HG03558 (cell line): ENCODE data around the gene PCNP.
"Not testable (repeated sequence)": the region's sequence is repeated elsewhere in the genome, so short reads cannot be mapped to it uniquely, and the experiment has no call there.

Experiments used
- ATAC-seq: cut with Tn5 transposase; IDR thresholded peaks from one replicate; pipeline ENCODE4 v1.9.1; 2021; ENCODE audit warnings: moderate number of reproducible peaks; ENCODE audit not compliant: unreplicated experiment; ENCODE audit errors: extremely low read depth

PCNP gene

GRCh38 chr3:101573449-101574387 is at the start of gene PCNP:
PCNP (plus strand) TSS chr3:101574180; CDS start chr3:101574216, 36 bp downstream.
- peak; percentile 70 for ATAC-seq

GRCh38 chr3:101527441-101527840 is 46.5 kb upstream of the PCNP start:
- no peak for ATAC-seq

GRCh38 chr3:101527906-101528305 is 46.1 kb upstream of the PCNP start:
- ATAC-seq, result no peak

GRCh38 chr3:101529816-101530685 is 43.9 kb upstream of the PCNP start:
- no peak for ATAC-seq

GRCh38 chr3:101530686-101531047 is 43.3 kb upstream of the PCNP start:
- no peak for ATAC-seq

- no peak for ATAC-seq
These were observed 42.4 kb upstream of the PCNP start for GRCh38 chr3:101531473-101532086.

GRCh38 chr3:101532783-101533602 is 41.0 kb upstream of the PCNP start:
- ATAC-seq, result no peak

GRCh38 chr3:101533603-101533968 is 40.4 kb upstream of the PCNP start:
- no peak for ATAC-seq

- no peak for ATAC-seq
These were observed 38.8 kb upstream of the PCNP start for GRCh38 chr3:101535221-101535620.

- ATAC-seq, result no peak
These were observed 37.7 kb upstream of the PCNP start for GRCh38 chr3:101536266-101536665.

GRCh38 chr3:101536955-101537354 is 37.0 kb upstream of the PCNP start:
- ATAC-seq, result not testable (repeated sequence)

- no peak for ATAC-seq
These were observed 31.0 kb upstream of the PCNP start for GRCh38 chr3:101542957-101543356.

- ATAC-seq, result no peak
These were observed 29.7 kb upstream of the PCNP start for GRCh38 chr3:101544161-101544850.

GRCh38 chr3:101548527-101549105 is 25.4 kb upstream of the PCNP start:
- no peak for ATAC-seq

GRCh38 chr3:101549473-101549872 is 24.5 kb upstream of the PCNP start:
- ATAC-seq, result no peak

GRCh38 chr3:101551359-101552081 is 22.5 kb upstream of the PCNP start:
- not testable (repeated sequence) for ATAC-seq

- not testable (repeated sequence) for ATAC-seq
These were observed 20.6 kb upstream of the PCNP start for GRCh38 chr3:101553381-101553780.

- ATAC-seq, result no peak
These were observed 17.9 kb upstream of the PCNP start for GRCh38 chr3:101556064-101556463.
